Fibroblast of skin of abdomen (primary cell): ENCODE results near the gene TSHB. TPM values are rescaled to one million over a fixed set of nuclear protein-coding genes. Genes with fewer than 3 reads are reported as not detected.
"Not testable (repeated sequence)": the region's sequence is repeated elsewhere in the genome, so short reads cannot be mapped to it uniquely, and the experiment has no call there.

Source experiments
- DNase-seq: peaks from one replicate; pipeline ENCODE4 v3.0.0-alpha.2; 2013
- polyA plus RNA-seq, 2 experiments: library from polyadenylated mRNA; unstranded; fragments of 120-200 nt; gene quantifications; one replicate each; pipeline ENCODE4 v1.2.1, GENCODE V29; 2013; ENCODE audit not compliant: insufficient read length in 2 of 2

TSHB gene
- polyA plus RNA-seq (2013, experiment 1 of 2; ENCODE audit: insufficient read length): not detected
- not detected for polyA plus RNA-seq (2013, experiment 2 of 2; ENCODE audit: insufficient read length)

DNA sequence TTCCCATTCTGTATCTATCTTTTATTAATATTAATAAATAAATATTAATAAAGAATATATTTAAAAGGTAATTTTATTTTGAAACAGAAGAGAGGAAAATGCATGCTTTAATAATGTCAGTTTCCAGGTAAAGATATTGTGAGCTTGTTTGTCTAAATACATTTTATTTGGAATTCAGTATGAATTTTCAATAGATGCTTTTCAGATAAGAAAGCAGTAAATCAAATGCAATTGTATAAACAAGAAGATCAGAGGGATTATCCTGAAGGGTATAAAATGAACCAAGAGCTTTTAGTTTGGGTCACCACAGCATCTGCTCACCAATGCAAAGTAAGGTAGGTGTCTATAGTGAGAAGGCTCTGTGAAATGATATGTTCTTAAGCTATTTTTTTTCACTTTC lies at the start of gene TSHB:
TSS of gene TSHB (plus strand) at position 301 of the 400 bp plus-strand sequence. CDS start 3,537 bp downstream, outside the sequence.
- DNase-seq: no peak

DNA sequence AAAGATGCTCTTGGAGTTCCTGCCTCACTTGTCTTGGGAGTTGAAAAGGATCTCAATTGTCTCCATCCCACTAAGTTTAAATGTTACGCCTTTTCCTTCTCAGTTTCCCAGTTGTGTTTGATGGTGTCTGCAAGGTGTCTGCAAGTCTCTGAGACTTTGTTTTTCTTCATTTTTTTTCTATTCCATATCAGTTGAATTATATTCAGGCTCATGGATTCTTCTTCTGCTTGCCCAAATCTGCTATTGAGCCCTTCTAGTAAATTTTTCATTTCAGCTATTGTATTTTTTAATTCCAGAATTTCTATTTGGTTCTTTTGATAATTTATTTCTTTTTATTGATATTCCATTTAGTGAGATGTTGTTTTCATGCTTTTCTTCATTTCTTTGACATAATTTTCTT lies 47.4 kb upstream of the TSHB start:
- DNase-seq: no peak

DNA sequence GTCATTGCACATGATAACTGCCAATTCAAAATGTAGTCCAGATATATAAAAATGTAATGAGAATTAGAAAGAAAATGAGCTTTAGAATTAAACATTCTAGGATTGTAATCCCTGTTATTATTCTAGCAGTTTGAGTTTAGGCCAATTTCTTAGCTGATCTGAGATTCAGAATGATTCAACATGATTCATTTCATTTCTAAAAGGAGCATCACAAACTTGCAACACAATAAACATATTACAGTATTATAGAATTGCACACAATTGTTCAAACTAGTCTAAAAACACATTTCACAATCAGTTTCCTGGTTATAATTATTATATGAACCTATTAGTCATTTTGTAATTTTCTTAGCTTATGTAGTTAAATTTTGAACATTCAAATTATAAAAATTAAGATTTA lies 43.3 kb upstream of the TSHB start:
- DNase-seq: no peak

DNA sequence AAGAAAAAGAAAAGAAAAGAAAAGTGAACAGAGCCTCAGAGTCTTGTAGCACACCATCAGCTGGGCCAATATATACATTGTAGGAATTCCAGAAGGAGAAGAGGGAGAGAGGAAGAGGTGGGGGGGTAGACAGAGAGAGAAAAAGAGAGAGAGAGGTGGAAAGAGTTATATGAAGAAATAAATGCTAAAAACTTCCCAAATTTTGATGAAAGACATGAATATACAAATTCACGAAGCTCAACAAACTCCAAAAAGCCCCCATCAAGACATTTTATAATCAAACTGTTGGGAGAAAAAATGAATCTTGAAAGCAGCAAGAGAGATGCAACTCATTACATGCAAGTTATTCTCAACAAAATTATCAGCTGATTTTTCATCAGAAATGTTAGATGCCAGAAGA lies 41.5 kb upstream of the TSHB start:
- DNase-seq: no peak

DNA sequence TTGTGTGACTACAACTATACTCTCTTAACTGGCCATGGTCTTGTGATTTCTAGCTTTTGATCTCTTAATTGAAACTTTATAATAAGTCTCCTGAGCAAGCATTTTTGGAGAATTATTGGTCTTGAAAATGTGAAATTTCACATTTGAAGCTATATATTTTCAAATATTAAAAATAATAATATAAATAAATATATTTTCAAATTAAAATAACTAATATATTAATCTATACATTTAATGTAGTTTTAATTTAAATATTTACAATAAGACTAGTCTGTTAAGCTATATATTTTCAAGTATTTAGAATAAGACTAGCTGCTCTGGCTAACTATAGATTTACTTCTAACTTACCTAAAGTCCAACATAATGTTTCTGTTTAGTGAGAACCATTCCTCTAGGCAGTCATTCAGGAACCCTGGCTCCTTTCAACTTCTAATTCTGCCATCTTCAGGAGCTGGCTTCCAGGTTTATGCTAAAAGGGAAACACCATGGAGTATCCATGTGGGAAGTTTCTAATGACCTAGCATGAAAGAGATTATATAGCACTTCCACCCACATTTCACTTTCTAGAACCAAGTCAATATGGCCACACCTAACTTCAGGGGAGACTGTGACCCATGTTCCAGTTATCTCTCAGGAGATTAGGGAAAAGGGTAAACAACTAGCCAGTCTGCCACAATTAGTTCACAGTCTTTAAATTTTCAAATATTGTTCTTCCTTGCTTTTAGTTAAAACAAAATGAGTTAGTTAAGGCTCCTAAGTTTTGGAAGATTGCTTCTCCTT lies 31.9 kb upstream of the TSHB start:
- no peak for DNase-seq

DNA sequence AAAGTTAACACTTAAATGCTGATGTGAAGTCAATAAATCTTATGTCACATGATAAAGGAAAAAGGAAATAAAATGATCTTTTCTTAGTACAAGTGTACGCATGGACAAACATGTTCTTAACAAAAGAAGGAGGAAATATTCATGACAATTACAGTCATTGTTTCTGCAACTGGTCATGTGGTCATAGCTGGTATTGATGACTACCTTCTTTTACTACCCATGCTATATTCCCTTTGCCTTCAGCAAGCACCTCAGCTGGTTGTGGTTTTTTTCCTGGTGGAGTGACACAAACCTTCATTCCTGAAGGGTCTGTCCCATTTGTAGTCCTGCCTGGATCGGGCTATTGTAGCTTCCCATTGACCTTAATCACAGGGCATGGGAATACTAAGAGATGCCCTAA lies 23.4 kb upstream of the TSHB start:
- DNase-seq: no peak

DNA sequence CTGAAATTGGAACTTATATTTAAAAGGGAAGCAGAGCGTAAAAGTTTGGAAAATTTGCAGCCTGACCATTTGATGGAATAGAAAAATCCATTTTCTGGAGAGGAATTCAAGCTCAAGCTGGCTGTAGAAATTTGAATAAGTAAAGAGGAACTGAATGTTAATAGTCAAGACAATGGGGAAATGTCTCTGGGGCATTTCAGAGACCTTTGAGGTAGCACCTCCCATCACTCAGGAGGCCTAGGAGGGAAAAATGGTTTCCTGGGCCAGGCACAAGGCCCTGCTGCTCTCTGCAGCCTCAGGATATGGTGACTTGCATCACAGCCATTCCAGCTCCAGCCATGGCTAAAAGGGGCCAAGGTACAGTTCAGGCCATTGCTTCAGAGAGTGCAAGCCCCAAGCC lies 17.6 kb upstream of the TSHB start:
- DNase-seq: no peak

DNA sequence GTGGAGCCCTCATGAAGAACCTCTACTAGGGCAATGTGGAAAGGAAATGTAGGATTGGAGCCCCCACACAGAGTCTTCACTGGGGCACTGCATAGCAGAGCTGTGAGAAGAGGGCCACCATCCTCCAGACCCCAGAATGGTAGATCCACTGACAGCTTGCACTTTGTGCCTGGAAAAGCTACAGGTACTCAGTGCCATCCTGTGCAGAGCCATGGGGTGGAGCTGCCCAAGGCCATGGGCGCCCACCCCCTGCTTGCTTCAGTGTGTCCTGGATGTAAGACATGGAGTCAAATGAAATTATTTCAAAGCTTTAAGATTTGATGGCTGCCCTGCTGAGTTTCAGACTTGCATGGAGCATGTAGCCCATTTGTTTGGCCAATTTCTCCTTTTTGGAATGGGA lies 17.2 kb upstream of the TSHB start:
- DNase-seq: no peak

DNA sequence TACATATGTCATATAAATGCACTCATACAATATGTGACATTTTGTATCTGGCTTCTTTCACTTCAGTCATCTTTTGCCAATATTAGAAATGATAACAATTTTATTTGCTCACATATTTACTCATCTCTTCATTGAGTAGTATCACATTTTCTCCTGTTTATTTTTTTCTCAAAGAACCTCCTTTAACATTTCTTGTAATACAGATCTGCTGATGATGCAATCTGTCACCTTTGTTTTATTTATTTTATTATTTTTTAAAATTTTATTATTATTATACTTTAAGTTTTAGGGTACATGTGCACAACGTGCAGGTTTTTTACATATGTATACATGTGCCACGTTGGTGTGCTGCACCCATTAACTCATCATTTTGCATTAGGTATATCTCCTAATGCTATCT lies 15.8 kb upstream of the TSHB start:
- no peak for DNase-seq

DNA sequence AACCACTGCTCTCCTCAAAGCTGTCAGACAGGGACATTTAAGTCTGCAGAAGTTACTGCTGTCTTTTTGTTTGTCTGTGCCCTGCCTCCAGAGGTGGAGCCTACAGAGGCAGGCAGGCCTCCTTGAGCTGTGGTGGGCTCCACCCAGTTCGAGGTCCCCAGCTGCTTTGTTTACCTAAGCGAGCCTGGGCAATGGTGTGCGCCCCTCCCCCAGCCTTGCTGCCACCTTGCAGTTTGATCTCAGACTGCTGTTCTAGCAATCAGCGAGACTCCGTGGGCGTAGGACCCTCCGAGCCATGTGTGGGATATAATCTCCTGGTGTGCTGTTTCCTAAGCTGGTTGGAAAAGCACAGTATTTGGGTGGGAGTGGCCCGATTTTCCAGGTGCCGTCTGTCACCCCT lies 10.1 kb upstream of the TSHB start:
- DNase-seq: not testable (repeated sequence)

DNA sequence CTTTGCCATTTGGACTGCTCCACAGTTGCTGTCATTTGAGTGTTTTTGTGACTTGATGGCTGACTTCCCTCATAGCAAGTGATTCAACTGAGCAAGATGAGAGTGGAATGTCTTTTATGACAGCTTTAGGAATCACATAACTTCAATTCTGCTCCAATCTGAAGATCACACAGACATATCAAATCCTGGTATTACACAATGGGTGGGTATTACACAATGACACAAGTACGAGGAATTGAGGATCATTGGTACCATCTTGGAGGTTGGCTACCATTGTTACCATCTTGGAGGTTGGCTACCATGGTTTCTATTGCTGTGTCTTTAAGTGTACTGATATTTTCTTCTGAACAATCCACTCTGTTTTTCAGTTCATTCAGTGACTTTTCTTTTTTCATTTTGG lies 8.5 kb upstream of the TSHB start:
- DNase-seq: no peak

DNA sequence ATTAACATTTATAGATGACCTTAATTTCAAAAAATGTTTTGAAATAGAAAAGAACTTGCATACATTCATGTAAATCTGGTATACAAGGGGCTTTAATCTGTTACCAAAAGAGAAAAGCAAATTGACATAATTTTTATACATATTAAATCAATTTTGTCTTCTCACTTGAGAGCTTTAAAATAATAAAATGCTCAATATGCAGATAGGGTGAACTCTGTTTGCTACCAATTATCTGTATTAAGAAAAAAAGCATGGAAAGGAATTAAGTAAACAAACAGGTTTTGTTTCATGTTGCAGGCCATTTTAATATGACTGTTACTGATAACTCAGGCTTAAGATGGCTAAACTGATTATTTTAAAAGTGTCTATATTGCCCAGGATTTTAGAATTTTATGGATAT lies 6.0 kb upstream of the TSHB start:
- no peak for DNase-seq

DNA sequence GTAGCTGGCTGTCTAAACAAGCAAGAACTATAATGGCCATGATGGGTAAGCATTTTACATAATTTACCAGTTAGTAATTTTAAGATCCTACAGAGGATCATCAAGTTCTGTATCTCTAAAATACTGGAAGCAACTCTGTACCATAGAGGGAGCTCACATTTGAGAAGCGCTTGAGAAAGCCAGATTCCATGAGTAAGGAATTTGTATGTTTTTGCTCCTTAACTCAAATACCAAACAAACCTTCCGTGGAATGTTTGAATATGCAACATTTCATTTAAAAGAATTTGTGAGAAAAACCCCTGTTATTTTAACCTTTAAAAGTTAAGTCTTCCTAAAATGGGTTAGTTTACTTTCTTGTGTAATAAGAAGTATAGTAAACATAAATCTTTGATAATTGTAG lies 2.0 kb downstream of the TSHB start:
- no peak for DNase-seq

DNA sequence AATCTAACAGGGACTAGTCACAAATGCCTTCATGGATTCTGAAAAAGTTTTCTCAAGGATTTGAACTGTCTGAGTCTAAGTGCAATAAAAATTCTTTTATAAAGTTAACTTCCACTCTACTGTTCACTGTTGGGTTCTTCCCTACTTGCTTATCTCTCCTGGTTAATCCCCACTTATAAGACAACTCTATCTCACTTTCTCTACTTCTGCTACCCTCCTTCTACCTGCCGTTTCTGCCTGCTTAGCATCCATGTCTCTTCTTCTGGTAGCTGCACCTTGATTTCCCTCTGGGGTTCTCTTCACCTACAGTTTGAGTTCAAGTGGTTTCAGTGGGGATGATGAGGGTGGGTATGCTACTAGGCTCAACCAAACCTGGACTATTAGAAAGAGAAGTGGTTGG lies 6.0 kb downstream of the TSHB start:
- no peak for DNase-seq

DNA sequence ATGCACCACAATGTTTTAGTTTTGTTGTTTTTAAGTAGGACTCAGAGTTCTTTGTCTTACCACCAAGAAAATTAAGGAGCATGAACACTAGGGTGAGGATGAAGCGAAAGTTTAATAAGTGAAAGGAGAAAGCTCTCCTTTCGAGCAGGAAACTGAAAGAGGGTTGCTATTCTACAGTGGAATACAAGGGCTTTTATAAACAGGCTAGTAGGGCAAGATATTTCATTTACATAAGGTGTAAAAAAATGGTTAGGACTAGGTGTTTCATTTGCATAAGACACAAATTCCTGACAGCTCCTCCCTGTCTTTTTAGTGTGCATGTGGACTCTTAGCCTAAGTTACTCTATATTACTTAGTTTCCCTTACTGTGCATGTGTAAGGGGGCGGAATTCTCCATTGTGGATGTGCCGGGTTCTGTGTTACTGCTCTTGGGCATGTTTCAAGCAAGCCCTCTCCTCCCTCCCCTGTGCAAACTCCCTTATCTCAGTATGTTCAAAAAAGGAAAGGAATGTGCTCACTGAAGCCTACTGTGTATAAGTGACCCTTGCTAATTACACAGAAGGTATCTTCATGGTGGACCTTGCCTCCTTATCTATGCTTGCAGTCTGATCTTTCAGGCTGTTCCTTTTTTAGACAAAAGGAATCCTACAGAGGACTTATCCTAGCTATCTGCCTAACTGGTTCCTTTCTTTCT lies 7.3 kb downstream of the TSHB start:
- DNase-seq: no peak

DNA sequence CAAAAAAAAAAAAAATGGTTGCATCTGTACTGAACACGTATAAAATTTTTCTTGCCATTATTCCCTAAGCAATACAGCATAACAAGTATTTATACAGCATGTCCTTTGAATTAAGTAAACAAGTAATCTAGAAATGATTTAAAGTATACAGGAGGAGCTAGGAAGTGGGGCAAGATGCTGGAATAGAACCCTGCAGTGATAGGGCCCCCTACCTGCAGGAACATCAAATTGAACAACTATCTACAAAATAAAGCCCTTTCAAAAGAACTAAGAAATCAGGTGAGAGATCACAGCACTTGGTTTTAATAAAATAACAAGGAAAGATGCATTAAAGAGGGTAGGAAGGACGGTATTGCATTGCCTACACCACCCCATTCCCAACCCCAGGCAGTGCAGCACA lies 10.9 kb downstream of the TSHB start:
- DNase-seq: no peak

DNA sequence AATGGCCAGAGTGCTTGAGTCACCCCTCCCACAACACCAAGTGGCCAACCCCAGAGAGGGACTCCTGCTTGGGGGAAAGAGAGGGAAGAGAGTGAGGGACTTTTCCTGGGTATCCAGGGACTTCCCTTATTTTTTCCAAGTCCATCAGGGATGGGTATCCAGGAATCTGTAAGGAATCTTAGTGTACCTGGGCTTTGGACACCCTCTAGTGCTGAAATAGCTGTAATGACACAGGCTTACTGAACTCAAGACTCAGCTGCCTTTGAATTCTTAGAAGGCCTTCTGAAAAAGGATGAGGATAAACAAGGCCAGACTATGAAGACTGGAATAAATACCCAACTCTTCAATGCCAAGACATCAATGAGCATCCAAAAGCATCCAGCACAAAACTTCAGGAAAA lies 12.0 kb downstream of the TSHB start:
- DNase-seq: no peak

DNA sequence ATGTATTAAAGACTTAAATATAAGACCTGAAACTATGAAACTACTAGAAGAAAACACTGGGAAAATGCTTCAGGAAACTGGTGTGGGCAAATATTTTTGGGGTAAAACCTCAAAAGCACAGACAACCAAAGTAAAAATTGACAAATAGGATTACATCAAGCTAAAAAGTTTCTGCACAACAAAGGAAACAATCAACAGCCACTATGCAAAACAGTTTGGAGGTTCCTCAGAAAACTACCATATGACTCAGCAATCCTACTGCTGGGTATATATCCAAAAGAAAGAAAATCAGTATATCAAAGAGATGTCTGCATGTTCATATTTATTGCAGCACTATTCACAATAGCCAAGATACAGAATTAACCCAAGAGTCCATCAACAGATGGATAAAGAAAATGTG lies 17.1 kb downstream of the TSHB start:
- no peak for DNase-seq

DNA sequence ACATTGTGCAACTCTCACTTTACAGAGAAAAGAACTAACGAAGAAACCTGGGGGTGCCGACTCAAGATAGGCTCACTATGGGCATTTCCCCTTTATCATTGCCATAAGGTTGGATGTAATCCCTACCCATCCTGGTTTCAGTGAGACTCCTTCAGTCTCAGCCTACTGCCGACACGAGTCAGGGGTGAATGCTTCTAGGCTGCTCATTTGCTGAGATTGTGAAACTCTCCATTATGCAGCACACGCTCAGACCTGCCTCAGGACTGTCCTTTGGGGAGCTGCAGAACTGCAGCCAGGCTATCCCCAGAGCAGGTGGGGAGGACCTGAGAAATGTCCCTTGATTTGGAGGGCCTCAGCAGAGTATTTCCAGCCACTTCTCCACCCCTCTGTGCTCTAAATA lies 22.2 kb downstream of the TSHB start:
- DNase-seq: no peak

DNA sequence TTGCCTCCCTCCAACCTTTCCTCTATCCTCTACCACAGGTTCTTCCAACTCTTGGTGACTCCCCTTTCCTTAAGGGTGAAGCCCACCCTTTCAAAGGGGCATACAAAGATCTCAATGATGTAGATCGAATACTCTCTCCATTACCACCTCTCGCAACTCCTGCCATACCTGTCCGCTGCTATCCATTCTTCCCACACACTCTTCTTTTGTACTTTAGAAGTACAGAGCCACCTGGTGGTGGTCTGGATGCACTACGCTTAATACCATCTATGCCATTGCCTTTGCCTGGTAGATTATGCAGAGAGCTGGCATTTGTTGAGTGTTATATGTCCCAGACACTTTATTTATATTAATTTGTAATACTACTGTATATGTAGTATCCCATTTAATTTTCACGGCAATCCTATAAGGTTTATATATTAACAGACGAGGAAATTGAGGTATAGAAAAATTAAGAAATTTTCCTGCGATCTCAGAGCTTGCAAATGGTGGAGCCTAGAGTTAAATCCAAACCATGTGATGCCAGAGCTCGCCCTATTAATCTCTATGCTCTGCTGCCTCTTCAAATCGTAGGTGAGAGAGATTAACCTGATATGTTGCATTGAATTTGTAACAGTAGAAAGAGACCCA lies 22.9 kb downstream of the TSHB start:
- DNase-seq: no peak

DNA sequence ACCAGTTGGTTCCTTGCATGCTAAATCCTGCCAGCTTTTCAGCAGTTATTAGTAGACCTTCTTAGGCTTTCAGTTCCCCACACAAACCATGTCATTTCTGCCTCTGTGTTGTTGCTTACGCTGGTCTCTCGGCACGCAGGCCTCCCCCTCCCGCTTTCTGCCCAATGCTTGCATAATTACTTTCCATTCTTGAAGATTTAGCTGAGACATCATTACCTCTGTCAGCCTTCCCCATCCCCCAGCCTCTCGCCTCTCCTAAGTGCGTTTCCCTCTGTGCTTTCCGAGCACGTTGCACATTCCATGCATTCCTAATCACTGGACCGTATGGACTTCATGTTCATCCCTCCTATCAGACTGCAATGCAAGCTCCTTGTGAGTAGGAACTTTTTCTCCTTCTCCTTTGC lies 26.8 kb downstream of the TSHB start:
- DNase-seq: peak; percentile 90

DNA sequence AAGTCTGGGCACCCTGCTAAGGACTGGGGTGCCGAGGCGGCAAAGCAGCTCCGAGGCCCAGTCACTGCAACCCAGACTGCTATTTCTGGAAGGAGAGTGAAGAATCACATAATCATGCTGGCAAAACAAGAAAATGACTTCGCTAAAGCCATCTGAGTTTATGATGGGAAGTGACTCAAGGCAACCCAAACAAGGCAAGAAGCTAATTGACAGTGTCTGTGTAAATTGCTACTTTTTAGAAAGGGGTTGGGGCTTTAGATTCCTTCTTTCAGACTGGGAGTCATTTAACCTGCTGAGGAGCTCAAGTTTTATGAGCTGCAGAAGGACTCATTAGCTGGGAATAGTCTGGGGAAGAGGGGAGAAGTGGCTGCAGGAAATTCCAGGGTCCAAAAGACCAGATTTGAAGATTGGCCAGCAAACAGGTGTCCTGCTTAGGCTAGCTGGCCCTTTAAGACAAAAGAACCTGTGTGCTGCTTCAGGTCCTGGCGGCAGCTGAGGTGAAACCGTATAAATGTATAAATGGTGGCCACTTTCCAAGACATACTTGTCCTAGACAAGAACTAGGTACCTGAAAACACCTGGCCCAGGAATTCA lies 28.1 kb downstream of the TSHB start:
- DNase-seq: no peak

DNA sequence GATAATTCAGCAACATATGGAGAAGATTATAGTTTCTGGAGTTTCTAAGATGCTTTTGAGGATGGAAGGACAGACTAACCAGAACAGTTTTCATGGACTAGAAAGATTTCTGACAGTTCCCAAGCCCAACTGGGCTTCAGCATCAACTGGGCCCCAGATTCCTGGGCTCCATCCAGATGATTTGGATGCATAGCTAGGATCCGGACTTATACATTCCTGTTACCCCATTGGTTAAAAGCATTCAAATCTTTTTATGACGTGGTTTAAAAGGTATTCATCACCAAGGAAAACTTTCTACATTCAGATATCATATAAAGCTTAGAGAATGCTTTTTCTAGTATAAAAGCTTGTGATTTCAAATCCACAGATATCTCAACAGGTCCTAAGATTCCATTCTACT lies 29.7 kb downstream of the TSHB start:
- peak; percentile 47 for DNase-seq
